HG03103 (cell line): ENCODE measurements around the gene SYK.

Source experiments
- ATAC-seq: cut with Tn5 transposase; IDR thresholded peaks from one replicate; pipeline ENCODE4 v1.9.1; 2021; ENCODE audit warnings: low read depth; ENCODE audit not compliant: unreplicated experiment

Gene SYK

GRCh38 chr9:90844326-90844725 lies 42.7 kb downstream of the SYK start:
- no peak for ATAC-seq

- no peak for ATAC-seq
Measured at GRCh38 chr9:90846770-90847419, 45.3 kb downstream of the SYK start.

GRCh38 chr9:90847971-90848370 lies 46.4 kb downstream of the SYK start:
- no peak for ATAC-seq

- no peak for ATAC-seq
Measured at GRCh38 chr9:90848866-90849265, 47.2 kb downstream of the SYK start.

- no peak for ATAC-seq
Measured at GRCh38 chr9:90851444-90851843, 49.8 kb downstream of the SYK start.

GRCh38 chr9:90853945-90854344 lies 52.3 kb downstream of the SYK start:
- ATAC-seq = no peak

GRCh38 chr9:90854637-90855175 lies 53.1 kb downstream of the SYK start:
- ATAC-seq = no peak

- ATAC-seq = no peak
Measured at GRCh38 chr9:90855208-90855902, 53.7 kb downstream of the SYK start.

- no peak for ATAC-seq
Measured at GRCh38 chr9:90857091-90857490, 55.5 kb downstream of the SYK start.

- no peak for ATAC-seq
Measured at GRCh38 chr9:90857855-90858254, 56.2 kb downstream of the SYK start.

- ATAC-seq = no peak
Measured at GRCh38 chr9:90858457-90858901, 56.9 kb downstream of the SYK start.

GRCh38 chr9:90860382-90860781 lies 58.8 kb downstream of the SYK start:
- no peak for ATAC-seq

GRCh38 chr9:90860826-90861225 lies 59.2 kb downstream of the SYK start:
- no peak for ATAC-seq

- no peak for ATAC-seq
Measured at GRCh38 chr9:90861380-90861779, 59.8 kb downstream of the SYK start.

- ATAC-seq = no peak
Measured at GRCh38 chr9:90861826-90862740, 60.5 kb downstream of the SYK start.

- no peak for ATAC-seq
Measured at GRCh38 chr9:90864779-90865178, 63.2 kb downstream of the SYK start.

GRCh38 chr9:90867101-90867500 lies 65.5 kb downstream of the SYK start:
- no peak for ATAC-seq

GRCh38 chr9:90868555-90868954 lies 66.9 kb downstream of the SYK start:
- ATAC-seq = no peak

- no peak for ATAC-seq
Measured at GRCh38 chr9:90869361-90869760, 67.7 kb downstream of the SYK start.

GRCh38 chr9:90870621-90871326 lies 69.2 kb downstream of the SYK start:
- no peak for ATAC-seq
